HG03060 (cell line): Measurements from ENCODE around the gene CTSV.
"Not testable (repeated sequence)": the region's sequence is repeated elsewhere in the genome, so short reads cannot be mapped to it uniquely, and the experiment has no call there.

Source experiments
- ATAC-seq: cut with Tn5 transposase; IDR thresholded peaks from one replicate; pipeline ENCODE4 v1.9.1; 2021; ENCODE audit warnings: low read depth, moderate number of reproducible peaks; ENCODE audit not compliant: unreplicated experiment

CTSV gene

GRCh38 chr9:97045300-97045699 is 6.4 kb upstream of the CTSV start:
- no peak for ATAC-seq

- ATAC-seq, result no peak
Observed at GRCh38 chr9:97041898-97042297, 3.0 kb upstream of the CTSV start.

GRCh38 chr9:97039514-97039860 is 545 bp upstream of the CTSV start:
- no peak for ATAC-seq

GRCh38 chr9:97023505-97023904 is 15.4 kb downstream of the CTSV start:
- not testable (repeated sequence) for ATAC-seq

GRCh38 chr9:97013151-97014132 is 25.5 kb downstream of the CTSV start:
- peak; percentile 76 for ATAC-seq

- ATAC-seq, result peak; percentile 42
Observed at GRCh38 chr9:97012617-97013016, 26.3 kb downstream of the CTSV start.

GRCh38 chr9:97002195-97002594 is 36.7 kb downstream of the CTSV start:
- not testable (repeated sequence) for ATAC-seq

GRCh38 chr9:97001338-97001737 is 37.6 kb downstream of the CTSV start:
- ATAC-seq, result not testable (repeated sequence)

- not testable (repeated sequence) for ATAC-seq
Observed at GRCh38 chr9:97000139-97000787, 38.7 kb downstream of the CTSV start.

GRCh38 chr9:96999733-97000132 is 39.2 kb downstream of the CTSV start:
- ATAC-seq, result not testable (repeated sequence)

GRCh38 chr9:96997009-96997701 is 41.8 kb downstream of the CTSV start:
- ATAC-seq, result not testable (repeated sequence)

- not testable (repeated sequence) for ATAC-seq
Observed at GRCh38 chr9:96994531-96995016, 44.4 kb downstream of the CTSV start.

- ATAC-seq, result not testable (repeated sequence)
Observed at GRCh38 chr9:96992303-96992702, 46.6 kb downstream of the CTSV start.

GRCh38 chr9:96989747-96990318 is 49.1 kb downstream of the CTSV start:
- ATAC-seq, result not testable (repeated sequence)

GRCh38 chr9:96984887-96985286 is 54.1 kb downstream of the CTSV start:
- ATAC-seq, result not testable (repeated sequence)

- not testable (repeated sequence) for ATAC-seq
Observed at GRCh38 chr9:96984139-96984538, 54.8 kb downstream of the CTSV start.

- not testable (repeated sequence) for ATAC-seq
Observed at GRCh38 chr9:96983496-96984122, 55.3 kb downstream of the CTSV start.
